Activated CD8-positive, alpha-beta memory T cell treated with anti-CD3 and anti-CD28 coated beads for 1 hour (primary cell): ENCODE measurements around the gene GTSE1.

Experiments
- DNase-seq, 2 donors: peaks; one replicate each; pipeline ENCODE4 v3.0.0-alpha.2; 2020; ENCODE audit warnings: low read depth in 1 of 2; ENCODE audit errors: extremely low read depth in 1 of 2

Gene GTSE1

DNA sequence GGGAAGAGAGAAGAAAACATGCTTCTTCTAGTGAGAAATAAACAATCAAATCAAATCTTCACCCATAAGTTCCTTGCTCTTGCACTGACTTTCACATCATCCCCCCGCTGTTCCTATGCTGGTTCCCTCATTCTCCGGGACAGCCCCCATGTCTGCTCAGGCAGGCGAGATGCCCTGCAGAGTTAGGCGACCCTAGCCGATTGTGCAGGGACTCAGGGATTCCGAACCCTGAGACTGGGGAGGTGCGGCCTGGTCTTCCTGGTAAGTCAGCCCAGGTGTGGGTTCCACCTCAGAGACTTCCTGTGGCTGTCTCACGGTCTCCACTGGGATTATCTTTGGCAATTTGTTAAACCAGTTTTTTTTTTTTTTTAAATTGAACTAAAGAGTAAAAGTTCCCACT, 22.3 kb upstream of the GTSE1 start:
- no peak for DNase-seq

GRCh38 chr22:46275455-46276122, 21.1 kb upstream of the GTSE1 start:
- DNase-seq: no peak

DNA sequence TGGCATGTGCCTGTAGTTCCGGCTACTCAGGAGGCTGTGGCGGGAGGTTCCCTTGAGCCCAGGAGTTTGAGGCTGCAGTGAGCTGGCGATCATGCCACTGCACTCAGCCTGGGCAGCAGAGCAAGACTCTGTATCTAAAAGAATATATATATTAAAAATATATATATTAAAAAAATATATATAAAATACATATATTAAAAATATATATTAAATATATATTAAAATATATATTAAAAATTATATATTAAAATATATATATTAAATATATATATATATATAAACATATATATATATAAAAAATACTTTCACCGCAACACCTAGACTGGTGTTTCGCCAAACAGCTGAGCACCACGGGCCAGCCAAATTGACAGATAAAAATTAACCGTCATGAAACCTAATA, 20.1 kb upstream of the GTSE1 start:
- DNase-seq: no peak

DNA sequence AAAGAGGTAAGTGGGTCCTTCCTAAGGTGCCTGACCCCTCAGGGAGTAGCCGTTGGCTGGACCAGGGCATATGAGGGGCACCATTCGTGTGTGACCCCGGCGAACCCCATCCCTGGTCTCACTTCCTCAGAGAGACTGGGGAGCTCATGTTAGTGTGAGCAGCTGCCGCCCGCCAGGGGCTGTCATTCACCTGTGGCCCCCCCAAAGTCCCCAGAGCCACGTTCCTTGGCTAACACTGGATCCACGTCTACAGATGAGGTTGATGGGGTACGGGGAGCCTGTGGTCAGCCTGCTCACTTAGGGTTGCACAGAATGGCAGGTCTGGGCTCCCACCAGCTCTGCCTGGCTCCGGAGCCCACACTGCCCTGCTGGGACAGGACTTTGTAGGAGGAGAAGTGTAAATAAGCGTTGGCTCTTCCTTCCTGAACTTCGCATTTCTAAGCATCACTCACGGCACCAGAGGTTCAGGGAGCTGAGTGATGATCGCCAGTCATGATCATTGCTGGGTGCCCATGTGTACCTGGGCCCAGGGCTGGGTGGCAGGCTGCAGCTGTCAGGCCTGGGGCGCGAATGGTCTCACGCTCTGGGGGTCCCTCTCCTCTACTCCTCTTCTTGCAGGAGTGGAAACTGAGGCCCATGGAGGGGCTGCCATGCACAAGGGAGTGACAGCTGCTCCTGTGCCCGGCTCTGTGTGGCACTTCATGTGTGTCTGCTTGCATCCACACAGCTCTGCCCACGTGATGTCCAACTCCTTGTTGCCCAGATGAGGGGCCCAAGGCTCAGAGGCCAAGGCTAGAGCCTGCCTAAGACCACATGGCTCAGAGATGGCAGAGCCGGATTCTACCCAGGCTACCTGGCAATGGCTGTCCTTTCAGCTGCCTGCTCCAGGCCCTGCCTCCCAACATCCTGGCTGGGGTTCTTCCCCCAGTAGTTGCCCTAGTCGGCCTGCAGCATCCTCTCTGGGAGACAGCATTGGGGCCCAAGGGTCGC, 17.7 kb upstream of the GTSE1 start:
- DNase-seq: no peak

- no peak for DNase-seq
Observed at GRCh38 chr22:46280063-46280817, 16.4 kb upstream of the GTSE1 start.

DNA sequence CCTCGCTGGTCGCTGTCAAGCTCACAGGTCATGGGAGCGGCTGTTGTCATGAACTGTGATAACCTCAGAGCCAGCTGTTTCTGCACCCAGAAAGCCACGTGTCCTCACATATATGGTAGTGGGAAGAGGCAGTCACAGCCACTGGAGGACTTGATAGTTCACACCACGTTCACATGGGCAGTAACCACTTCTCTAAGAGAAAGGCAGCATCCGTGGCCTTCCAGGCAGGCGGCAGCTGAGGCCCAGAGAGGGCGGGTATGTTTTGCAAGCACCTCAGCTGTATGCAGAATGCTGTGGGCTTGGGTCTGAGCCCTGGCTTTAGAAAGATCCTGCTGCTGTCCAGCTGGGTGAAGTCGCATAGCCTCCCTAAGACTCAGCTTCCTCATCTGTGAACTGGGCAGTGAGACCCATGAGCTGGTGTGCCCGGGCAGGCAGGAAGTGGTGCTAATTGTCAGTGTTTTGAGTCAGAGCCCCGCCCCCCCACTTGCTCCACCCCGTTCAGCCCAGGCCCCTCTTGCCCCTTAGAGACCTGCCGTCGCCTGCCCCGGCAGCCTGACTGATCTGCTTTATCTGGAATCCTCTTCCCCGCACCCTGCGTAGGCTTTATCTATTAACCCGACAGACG, 15.6 kb upstream of the GTSE1 start:
- no peak for DNase-seq

DNA sequence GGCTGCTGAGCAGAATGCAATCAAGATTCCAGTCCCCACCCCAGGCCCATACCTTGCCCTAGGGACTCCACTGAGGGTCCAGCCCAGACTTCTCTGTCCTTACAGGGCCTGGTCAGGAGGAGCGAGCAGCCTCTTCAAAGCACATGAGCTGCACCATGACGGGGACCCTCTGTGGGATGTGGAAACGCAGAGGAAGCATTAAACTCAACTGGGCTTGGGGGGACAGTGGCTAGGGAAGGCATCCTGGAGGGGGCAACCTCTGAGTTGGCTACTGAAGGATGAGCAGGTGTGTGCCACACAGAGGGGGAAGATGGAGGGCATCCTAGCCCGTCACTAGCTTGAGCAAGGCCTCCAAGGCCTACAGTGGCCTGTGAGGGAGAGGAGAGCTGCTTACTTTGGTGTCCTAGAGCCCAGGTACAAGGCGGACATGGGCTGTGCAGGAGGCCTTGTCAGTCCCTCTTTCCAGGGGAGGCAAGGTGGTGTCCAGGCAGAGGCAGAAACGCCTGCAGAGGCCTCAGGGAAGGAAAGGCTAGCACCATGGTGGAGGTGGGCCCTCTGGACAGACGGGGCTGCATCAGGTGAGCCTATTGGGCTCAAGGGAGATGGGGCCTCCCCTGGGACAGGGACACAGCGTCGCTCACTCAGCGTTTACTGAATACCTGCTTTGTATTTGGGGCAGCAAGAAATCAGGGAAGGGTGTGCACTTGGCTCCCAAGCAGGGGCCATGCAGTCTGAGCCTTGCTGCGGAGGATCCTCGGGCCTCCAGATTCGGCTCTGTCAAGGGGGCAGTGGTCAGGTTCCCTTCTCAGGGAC, 14.6 kb upstream of the GTSE1 start:
- DNase-seq: no peak

DNA sequence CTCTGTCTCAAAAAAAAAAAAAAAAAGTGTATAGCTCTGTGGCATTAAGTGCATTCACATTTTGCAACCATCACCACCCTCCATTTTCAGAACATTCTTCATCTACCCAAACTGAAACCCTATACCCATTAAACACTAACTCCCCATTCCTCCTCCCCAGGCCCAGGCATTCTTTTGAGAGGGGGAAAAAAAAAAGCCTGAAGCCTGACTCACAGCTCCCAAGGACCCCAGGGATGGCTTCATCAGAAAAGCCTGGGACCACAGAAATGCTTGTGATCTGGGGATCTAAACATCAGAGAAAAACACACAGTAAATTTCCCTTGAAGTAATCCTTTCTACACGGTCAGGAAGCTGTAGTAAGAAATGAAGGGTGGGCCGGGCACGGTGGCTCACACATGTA, 10.7 kb upstream of the GTSE1 start:
- no peak for DNase-seq

- DNase-seq: no peak
Observed at GRCh38 chr22:46286941-46287872, 9.5 kb upstream of the GTSE1 start.

DNA sequence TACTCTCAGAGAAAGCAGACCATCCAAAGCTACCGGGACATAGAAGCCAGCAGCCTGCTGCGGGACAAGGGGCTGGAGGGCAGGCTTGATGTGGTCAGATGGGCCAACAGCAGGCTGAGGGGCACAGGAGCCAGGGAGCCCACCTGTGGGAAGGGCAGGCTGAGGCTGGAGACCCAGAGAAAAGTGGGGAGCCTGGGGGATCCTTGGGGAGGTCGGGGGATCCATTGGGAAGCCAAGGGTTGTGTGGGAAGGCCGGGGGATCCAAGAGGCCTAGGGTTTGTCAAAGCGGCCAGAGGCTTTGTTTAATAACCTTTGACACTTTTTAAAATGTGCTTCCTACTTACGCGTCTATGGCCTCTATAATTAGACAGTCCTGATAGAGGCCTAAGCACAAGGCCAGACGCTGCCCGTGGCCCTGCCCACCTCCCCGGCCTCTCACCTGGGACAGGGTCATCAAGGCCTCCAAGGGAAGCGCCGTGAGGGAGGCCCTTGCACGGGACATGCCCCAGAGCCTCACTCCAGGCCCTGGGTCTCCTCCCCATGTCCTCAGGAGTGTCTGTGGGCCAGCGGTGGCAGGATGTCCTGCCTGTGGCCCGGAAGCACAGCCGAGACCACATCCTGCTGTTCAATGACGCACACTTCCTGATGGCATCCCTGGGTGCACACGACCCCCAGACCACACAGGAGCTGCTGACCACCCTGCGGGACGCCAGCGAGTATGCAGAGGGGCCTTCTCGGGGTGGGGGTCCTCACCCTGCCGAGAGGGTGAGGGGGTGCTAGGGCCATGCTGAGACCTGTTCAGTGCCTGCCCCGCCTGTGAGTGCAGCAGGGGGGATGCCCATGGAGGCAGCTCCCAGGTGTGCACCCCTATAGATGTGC, 8.6 kb upstream of the GTSE1 start:
- DNase-seq: no peak

DNA sequence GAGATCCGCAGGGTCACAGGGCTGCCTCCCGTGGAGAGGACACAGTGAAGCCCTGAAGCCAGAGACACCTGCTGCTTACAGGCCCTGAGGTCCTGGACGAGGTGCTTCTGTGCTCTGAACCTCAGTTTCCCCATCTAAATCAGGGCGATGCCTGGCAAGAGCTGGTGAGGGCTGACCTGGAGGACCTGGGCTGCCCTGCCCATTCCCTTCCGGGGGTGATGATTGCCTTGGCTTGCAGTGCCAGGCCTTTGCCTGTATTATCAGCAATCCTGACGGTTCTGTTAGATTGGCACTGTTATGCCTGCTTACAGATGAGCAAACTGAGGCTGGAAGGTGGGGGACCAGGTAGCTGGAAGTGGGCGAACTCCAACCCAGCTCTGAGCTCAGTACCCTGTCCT, 7.8 kb upstream of the GTSE1 start:
- no peak for DNase-seq

- DNase-seq: no peak
Observed at GRCh38 chr22:46289244-46289891, 7.3 kb upstream of the GTSE1 start.

DNA sequence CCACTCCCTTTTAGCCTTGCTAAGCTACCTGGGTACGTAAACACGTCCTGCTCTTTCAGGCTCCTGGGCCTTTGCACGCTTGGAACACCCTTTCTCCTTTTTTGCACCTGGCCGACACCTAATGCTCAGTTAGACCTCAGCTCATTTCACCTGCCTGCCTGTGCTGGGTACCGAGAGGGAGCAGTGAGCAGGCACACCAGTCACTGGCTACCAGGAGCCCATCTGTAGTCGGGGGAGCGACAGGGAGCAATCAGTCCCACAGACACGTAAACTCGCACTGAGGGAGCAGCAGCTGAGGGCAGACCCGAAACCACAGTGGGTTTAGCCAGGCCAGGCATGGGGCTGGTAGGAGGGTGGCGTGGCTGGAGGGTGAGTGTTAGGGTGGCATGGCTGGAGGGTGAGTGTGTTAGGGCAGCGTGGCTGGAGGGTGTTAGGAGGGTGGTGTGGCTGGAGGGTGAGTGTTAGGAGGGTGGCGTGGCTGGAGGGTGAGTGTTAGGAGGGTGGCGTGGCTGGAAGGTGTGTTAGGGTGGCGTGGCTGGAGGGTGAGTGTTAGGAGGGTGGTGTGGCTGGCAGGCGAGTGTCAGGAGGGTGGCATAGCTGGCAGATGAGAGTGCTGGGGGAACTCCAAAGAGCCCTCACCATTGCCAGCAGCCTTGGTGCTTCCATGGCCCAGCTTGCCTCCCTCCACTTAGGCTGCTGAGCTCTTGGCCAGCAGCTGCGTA, 6.4 kb upstream of the GTSE1 start:
- DNase-seq: no peak

DNA sequence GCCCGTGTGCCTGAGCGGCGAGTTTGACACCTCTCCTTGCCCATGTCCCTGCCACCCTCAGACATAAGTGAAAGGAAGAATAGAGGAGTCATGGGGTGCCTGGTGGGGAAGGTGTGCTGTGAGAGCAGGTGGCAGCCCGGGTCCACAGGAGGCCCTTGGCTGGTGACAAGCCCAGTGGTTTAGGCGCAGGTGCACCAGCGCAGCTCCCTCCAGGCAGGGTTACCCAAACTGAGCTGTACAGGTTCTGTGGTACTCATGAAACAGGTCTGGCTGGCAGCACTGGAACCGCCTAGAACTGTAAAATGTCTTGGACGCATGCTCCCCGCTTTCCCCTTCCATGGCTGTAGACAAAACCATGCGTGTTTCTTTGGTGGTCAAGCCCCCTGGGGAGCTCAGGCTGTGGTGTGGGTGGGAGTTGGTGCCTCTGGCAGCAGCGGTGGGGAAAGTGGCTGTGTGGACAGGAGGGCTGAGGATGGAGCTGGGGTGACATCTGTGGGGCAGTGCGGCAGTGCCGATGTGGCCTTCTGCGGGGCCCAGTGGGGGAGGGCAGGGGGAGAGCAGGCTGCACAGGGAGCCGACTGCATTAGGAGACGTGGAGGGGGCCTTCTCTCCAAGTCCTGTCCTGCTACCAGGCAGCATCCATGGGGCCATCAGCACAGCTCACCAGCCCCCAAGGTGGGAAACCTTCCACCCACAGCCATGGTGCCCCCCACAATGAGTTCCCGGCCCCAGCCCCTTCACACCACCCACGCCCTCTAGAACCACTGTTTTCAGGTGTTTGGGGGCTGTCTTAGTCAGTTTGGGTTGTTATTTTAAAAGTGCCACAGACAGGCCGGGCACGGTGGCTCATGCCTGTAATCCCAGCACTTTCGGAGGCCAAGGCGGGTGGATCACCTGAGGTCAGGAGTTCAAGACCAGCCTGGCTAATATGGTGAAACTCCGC, 5.6 kb upstream of the GTSE1 start:
- no peak for DNase-seq

- no peak for DNase-seq
Observed at GRCh38 chr22:46292173-46292572, 4.5 kb upstream of the GTSE1 start.

DNA sequence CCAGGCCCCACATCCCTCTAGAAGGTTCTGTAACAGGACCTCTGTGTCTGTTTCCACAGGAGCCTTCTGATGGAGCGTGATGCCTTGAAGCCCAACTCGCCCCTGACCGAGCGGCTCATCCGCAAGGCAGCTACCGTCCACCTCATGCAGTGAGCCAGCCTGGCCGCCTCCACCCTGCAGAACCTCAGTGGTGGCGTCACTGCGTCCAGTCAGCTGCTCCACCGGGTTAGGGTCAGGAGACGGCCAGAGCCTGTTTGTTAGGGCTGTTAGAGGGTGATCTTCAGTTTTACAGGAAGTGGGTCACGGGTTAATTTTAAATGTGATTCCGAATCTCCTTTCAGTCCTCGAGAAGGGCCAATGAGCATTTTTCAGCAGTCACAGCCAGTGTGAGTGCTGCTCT, 3.9 kb upstream of the GTSE1 start:
- no peak for DNase-seq
